HG03064 (cell line): ENCODE results near the gene ELAC1.
"Not testable (repeated sequence)": the region's sequence is repeated elsewhere in the genome, so short reads cannot be mapped to it uniquely, and the experiment has no call there.

Experiments used
- ATAC-seq: cut with Tn5 transposase; IDR thresholded peaks from one replicate; pipeline ENCODE4 v1.9.1; 2021; ENCODE audit warnings: low read depth; ENCODE audit not compliant: unreplicated experiment

The ELAC1 gene

GRCh38 chr18:50970006-50970405 lies 2.2 kb downstream of the ELAC1 start:
- ATAC-seq: no peak

GRCh38 chr18:50972404-50972803 lies 4.6 kb downstream of the ELAC1 start:
- not testable (repeated sequence) for ATAC-seq

GRCh38 chr18:50973367-50974126 lies 5.7 kb downstream of the ELAC1 start:
- ATAC-seq: no peak

- no peak for ATAC-seq
These were observed 9.4 kb downstream of the ELAC1 start for GRCh38 chr18:50977037-50977760.

GRCh38 chr18:50981381-50981780 lies 13.5 kb downstream of the ELAC1 start:
- ATAC-seq: no peak

GRCh38 chr18:50982086-50982801 lies 14.4 kb downstream of the ELAC1 start:
- ATAC-seq: no peak

GRCh38 chr18:50982802-50983179 lies 15.0 kb downstream of the ELAC1 start:
- no peak for ATAC-seq

- no peak for ATAC-seq
These were observed 18.7 kb downstream of the ELAC1 start for GRCh38 chr18:50986360-50987087.

- ATAC-seq: no peak
These were observed 19.4 kb downstream of the ELAC1 start for GRCh38 chr18:50987261-50987660.

- ATAC-seq: no peak
These were observed 21.9 kb downstream of the ELAC1 start for GRCh38 chr18:50989711-50990110.

- ATAC-seq: no peak
These were observed 24.5 kb downstream of the ELAC1 start for GRCh38 chr18:50992351-50992762.

GRCh38 chr18:50994031-50994430 lies 26.2 kb downstream of the ELAC1 start:
- ATAC-seq: no peak

- not testable (repeated sequence) for ATAC-seq
These were observed 35.3 kb downstream of the ELAC1 start for GRCh38 chr18:51003174-51003573.

GRCh38 chr18:51006061-51006818 lies 38.4 kb downstream of the ELAC1 start:
- ATAC-seq: no peak

GRCh38 chr18:51006948-51007789 lies 39.3 kb downstream of the ELAC1 start:
- no peak for ATAC-seq

GRCh38 chr18:51007790-51008139 lies 39.9 kb downstream of the ELAC1 start:
- no peak for ATAC-seq

- ATAC-seq: no peak
These were observed 41.2 kb downstream of the ELAC1 start for GRCh38 chr18:51009072-51009471.

GRCh38 chr18:51010218-51010617 lies 42.4 kb downstream of the ELAC1 start:
- no peak for ATAC-seq

- ATAC-seq: no peak
These were observed 43.9 kb downstream of the ELAC1 start for GRCh38 chr18:51011709-51012108.
